DND-41 (cell line): ENCODE data around the gene PEX5L.
A peak's percentile ranks its signal among the peaks of the same experiment; 100 is the strongest.

Source experiments
- ATAC-seq: fragments of 200-7000 bp; cut with Tn5 transposase; 3 replicates; pipeline ENCODE4 v1.9.1; 2021; ENCODE audit warnings: low read depth; ENCODE audit not compliant: insufficient read depth
- DNase-seq: peaks from one replicate; pipeline ENCODE4 v3.0.0-alpha.2; 2020
- H2AFZ ChIP-seq: 2 replicates; pipeline ENCODE4 v1.6.0; 2012; ENCODE audit warnings: low read depth, low read length
- H3K27ac ChIP-seq: 2 replicates; pipeline ENCODE4 v1.5.1; 2012; ENCODE audit warnings: low read length, inconsistent platforms
- H3K27me3 ChIP-seq: fragments of 200-600 bp; sonication (generic); 2 replicates; pipeline ENCODE4 v1.6.0; 2012; ENCODE audit warnings: low read length, mild to moderate bottlenecking, inconsistent platforms; ENCODE audit not compliant: insufficient read depth, poor library complexity
- H3K36me3 ChIP-seq: 2 replicates; pipeline ENCODE4 v1.5.1; 2012; ENCODE audit warnings: low read length, inconsistent platforms; ENCODE audit not compliant: insufficient read depth
- H3K4me1 ChIP-seq: 2 replicates; pipeline ENCODE4 v1.5.1; 2012; ENCODE audit warnings: mild to moderate bottlenecking, low read length; ENCODE audit not compliant: insufficient read depth
- H3K4me2 ChIP-seq: 2 replicates; pipeline ENCODE4 v1.6.0; 2012; ENCODE audit warnings: mild to moderate bottlenecking, moderate library complexity, low read length, inconsistent platforms; ENCODE audit not compliant: insufficient read depth
- H3K4me3 ChIP-seq, 2 experiments: fragments of 200-600 bp in 1 of 2; shearing (Covaris generic) in 1 of 2; 2 replicates each; pipeline ENCODE4 v1.5.1; 2012 to 2016; ENCODE audit warnings: inconsistent platforms in 2 of 2, low read length in 2 of 2, mild to moderate bottlenecking in 2 of 2, low read depth in 1 of 2, moderate library complexity in 1 of 2
- H3K79me2 ChIP-seq: 2 replicates; pipeline ENCODE4 v1.6.0; 2012; ENCODE audit warnings: low read length, inconsistent platforms; ENCODE audit not compliant: insufficient read depth
- H3K9ac ChIP-seq: 2 replicates; pipeline ENCODE4 v1.6.0; 2012; ENCODE audit warnings: low read depth, mild to moderate bottlenecking, inconsistent platforms, low read length, moderate library complexity
- H3K9me3 ChIP-seq: 2 replicates; pipeline ENCODE4 v1.5.1; 2012; ENCODE audit warnings: low read length, moderate library complexity, mild to moderate bottlenecking, inconsistent platforms; ENCODE audit not compliant: insufficient read depth, severe bottlenecking
- H4K20me1 ChIP-seq: 2 replicates; pipeline ENCODE4 v1.6.0; 2012; ENCODE audit warnings: low read length; ENCODE audit not compliant: insufficient read depth
- EZH2 ChIP-seq: IDR thresholded peaks from 3 replicates; pipeline ENCODE4 v1.6.1; 2012; ENCODE audit warnings: borderline replicate concordance, low read depth, mild to moderate bottlenecking, moderate library complexity, low read length, inconsistent platforms; ENCODE audit not compliant: severe bottlenecking
- TF ChIP-seq, protein P1 (sequence below): IDR thresholded peaks from 2 replicates; pipeline ENCODE4 v1.5.1; 2012; ENCODE audit warnings: borderline replicate concordance, low read length, moderate library complexity, mild to moderate bottlenecking; ENCODE audit not compliant: poor library complexity, severe bottlenecking; ENCODE audit errors: extremely low read depth

Gene PEX5L

DNA sequence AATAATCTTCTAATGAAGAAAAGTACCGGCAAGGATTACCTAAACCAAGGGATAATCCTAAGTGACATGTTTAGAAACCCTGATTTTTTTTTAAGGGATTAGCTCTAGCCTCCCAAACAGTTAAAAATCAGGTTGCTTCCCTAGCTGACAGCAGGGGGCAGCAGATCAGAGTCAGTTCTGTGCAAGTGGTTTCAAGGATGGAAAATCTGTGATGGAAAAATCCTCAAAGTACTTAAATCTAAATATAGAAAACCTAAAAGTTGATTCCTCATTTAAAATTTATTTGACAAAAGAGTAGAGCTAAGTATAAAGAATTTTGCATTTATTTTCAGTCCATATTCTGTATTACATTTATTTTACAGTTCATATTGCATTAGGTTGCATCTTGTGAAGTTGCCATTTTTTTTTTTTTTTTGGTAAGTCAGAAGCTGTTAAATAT, 107.6 kb downstream of the PEX5L start:
- peaks cover 39% of the 10 kb centered on the region for H3K79me2 ChIP-seq
- H3K4me3 ChIP-seq, result no peak overlapping the region
- no peak overlapping the region for H3K4me2 ChIP-seq
- no peaks in the 10 kb centered on the region for H4K20me1 ChIP-seq
- no peak for TF ChIP-seq EZH2
- TF ChIP-seq, protein P1, sequence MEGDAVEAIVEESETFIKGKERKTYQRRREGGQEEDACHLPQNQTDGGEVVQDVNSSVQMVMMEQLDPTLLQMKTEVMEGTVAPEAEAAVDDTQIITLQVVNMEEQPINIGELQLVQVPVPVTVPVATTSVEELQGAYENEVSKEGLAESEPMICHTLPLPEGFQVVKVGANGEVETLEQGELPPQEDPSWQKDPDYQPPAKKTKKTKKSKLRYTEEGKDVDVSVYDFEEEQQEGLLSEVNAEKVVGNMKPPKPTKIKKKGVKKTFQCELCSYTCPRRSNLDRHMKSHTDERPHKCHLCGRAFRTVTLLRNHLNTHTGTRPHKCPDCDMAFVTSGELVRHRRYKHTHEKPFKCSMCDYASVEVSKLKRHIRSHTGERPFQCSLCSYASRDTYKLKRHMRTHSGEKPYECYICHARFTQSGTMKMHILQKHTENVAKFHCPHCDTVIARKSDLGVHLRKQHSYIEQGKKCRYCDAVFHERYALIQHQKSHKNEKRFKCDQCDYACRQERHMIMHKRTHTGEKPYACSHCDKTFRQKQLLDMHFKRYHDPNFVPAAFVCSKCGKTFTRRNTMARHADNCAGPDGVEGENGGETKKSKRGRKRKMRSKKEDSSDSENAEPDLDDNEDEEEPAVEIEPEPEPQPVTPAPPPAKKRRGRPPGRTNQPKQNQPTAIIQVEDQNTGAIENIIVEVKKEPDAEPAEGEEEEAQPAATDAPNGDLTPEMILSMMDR, result peak; percentile 81
- H3K36me3 ChIP-seq, result no peaks in the 10 kb centered on the region; the same call in 1 of the 2 replicates
- H3K4me1 ChIP-seq, result peaks cover 62% of the 10 kb centered on the region
- H3K27me3 ChIP-seq, result no peaks in the 10 kb centered on the region
- no peak overlapping the region for H3K9ac ChIP-seq
- no peaks in the 10 kb centered on the region for H3K9me3 ChIP-seq
- H3K27ac ChIP-seq, result peak overlapping the region; percentile 71
- DNase-seq (peak; percentile 77), ATAC-seq (peak; percentile 59)
- no peak overlapping the region for H2AFZ ChIP-seq

DNA sequence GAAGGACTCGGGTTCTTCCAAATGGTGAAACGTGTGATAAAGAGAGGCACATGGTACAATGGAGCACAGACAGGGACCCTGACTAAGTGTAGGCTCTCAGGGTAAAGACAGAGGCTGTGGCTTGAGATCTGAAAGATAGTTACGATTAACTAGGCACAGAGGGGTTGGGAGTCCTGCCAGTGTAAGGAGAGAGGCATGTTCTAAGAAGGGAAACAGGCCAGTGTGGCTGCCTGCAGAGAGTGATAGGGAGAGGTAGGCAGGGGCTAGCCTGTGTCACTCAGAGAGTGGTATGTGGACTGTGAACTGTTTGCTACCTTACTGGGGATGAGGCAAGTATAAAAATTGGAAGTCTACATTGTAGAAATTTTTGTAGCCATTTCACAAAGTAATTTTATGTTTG, 109.5 kb downstream of the PEX5L start:
- H3K36me3 ChIP-seq, result no peaks in the 10 kb centered on the region; the same call in 1 of the 2 replicates
- H3K4me2 ChIP-seq, result no peak overlapping the region
- H3K79me2 ChIP-seq, result peaks cover 33% of the 10 kb centered on the region
- H2AFZ ChIP-seq, result no peak overlapping the region
- no peaks in the 10 kb centered on the region for H3K27me3 ChIP-seq
- DNase-seq, result peak; percentile 43
- H3K4me1 ChIP-seq, result peaks cover 49% of the 10 kb centered on the region
- peak overlapping the region; percentile 67 for H3K27ac ChIP-seq
- no peaks in the 10 kb centered on the region for H3K9me3 ChIP-seq
- ATAC-seq, result peak; percentile 76
- no peak overlapping the region for H3K4me3 ChIP-seq
- H3K9ac ChIP-seq, result no peak overlapping the region
- no peaks in the 10 kb centered on the region for H4K20me1 ChIP-seq
- no peak for TF ChIP-seq EZH2
- TF ChIP-seq, protein P1, result no peak

DNA sequence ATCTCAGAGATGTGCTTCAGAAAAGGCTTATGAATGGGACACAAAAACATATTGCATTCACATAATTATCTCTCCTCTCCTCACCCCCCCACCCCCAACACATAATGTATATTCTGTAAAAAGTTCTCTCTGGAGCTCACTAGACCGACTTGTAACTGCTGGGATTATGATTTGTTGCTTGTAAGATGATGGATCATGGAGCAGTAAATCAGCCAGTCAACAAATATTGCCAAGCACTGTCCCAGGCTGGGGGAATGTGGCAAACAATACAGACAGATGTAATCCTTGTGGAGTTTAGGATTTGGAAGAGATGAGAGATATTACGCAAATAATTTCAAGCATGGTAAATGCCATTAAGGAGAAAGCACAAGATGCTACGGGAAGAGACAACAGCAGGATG, 114.8 kb downstream of the PEX5L start:
- ATAC-seq (no peak), DNase-seq (no peak)
- Histone ChIP-seq H3K27me3 (no peaks in the 10 kb centered on the region), H3K4me3 (no peak overlapping the region), H3K9ac (no peak overlapping the region), H3K9me3 (no peaks in the 10 kb centered on the region), H3K4me1 (peaks cover under 1% of the 10 kb centered on the region; the same call in 1 of the 2 replicates), H3K79me2 (peaks cover 13% of the 10 kb centered on the region), H3K27ac (no peak overlapping the region), H3K4me2 (no peak overlapping the region), H3K36me3 (peaks cover 18% of the 10 kb centered on the region; the same call in 1 of the 2 replicates), H4K20me1 (no peaks in the 10 kb centered on the region), H2AFZ (no peak overlapping the region)
- TF ChIP-seq EZH2, result no peak
- TF ChIP-seq, protein P1, result no peak
